Keratinocyte (primary cell): Measurements from ENCODE around the gene EML1. TPM values are rescaled to one million over a fixed set of nuclear protein-coding genes. Genes with fewer than 3 reads are reported as not detected.

ENCODE experiments used
- DNase-seq: peaks from one replicate; pipeline ENCODE4 v3.0.0-alpha.2; 2011; ENCODE audit warnings: low read depth, missing footprints, low spot score
- FAIRE-seq: peaks from 2 replicates; lab custom pipeline; 2011; peaks lifted over from hg19 to GRCh38; lab: Jason Lieb, UNC
- H2AFZ ChIP-seq: 2 replicates; pipeline ENCODE4 v1.6.0; 2012; ENCODE audit warnings: low read length, control low read depth, inconsistent platforms; ENCODE audit not compliant: control insufficient read depth
- H3K27ac ChIP-seq: 2 replicates; pipeline ENCODE4 v1.5.1; 2011; ENCODE audit warnings: low read length; ENCODE audit not compliant: control insufficient read depth, insufficient read depth
- H3K27me3 ChIP-seq: 3 replicates; pipeline ENCODE4 v1.6.0; 2011; ENCODE audit warnings: low read length; ENCODE audit not compliant: control insufficient read depth, insufficient read depth; ENCODE audit errors: extremely low read depth
- H3K36me3 ChIP-seq, 2 experiments: 2 replicates in 1 of 2; 3 replicates in 1 of 2; pipeline ENCODE4 v1.5.1; 2011; ENCODE audit warnings: low read length in 2 of 2, mild to moderate bottlenecking in 1 of 2; ENCODE audit not compliant: control insufficient read depth in 2 of 2, insufficient read depth in 2 of 2; ENCODE audit errors: extremely low read depth in 1 of 2
- H3K4me1 ChIP-seq: 3 replicates; pipeline ENCODE4 v1.5.1; 2011; ENCODE audit warnings: low read length; ENCODE audit not compliant: control insufficient read depth, insufficient read depth; ENCODE audit errors: extremely low read depth
- H3K4me2 ChIP-seq: 3 replicates; pipeline ENCODE4 v1.6.0; 2011; ENCODE audit warnings: low read depth, low read length; ENCODE audit not compliant: control insufficient read depth, insufficient read depth; ENCODE audit errors: extremely low read depth
- H3K4me3 ChIP-seq, 3 experiments: fragments of 200-600 bp in 1 of 3; sonication (generic) in 1 of 3; 2 replicates in 2 of 3; 3 replicates in 1 of 3; pipeline ENCODE4 v1.5.1; 2011 to 2016; ENCODE audit warnings: low read length in 3 of 3, mild to moderate bottlenecking in 3 of 3, control low read depth in 2 of 3, inconsistent platforms in 1 of 3, low read depth in 1 of 3, mixed read lengths in 1 of 3, mixed run types in 1 of 3, moderate library complexity in 1 of 3; ENCODE audit not compliant: control insufficient read depth in 2 of 3, insufficient read depth in 2 of 3; ENCODE audit errors: extremely low read depth in 1 of 3
- H3K79me2 ChIP-seq: 2 replicates; pipeline ENCODE4 v1.6.0; 2012; ENCODE audit warnings: low read length; ENCODE audit not compliant: control insufficient read depth, insufficient read depth
- H3K9ac ChIP-seq: 3 replicates; pipeline ENCODE4 v1.6.0; 2011; ENCODE audit warnings: low read length; ENCODE audit not compliant: control insufficient read depth, insufficient read depth; ENCODE audit errors: extremely low read depth
- H3K9me1 ChIP-seq: 3 replicates; pipeline ENCODE4 v1.6.0; 2011; ENCODE audit warnings: low read length; ENCODE audit not compliant: control insufficient read depth, insufficient read depth; ENCODE audit errors: extremely low read depth
- H3K9me3 ChIP-seq: 2 replicates; pipeline ENCODE4 v1.5.1; 2012; ENCODE audit warnings: low read depth, low read length; ENCODE audit not compliant: control insufficient read depth
- H4K20me1 ChIP-seq: 3 replicates; pipeline ENCODE4 v1.6.0; 2011; ENCODE audit warnings: low read length; ENCODE audit not compliant: control insufficient read depth, insufficient read depth; ENCODE audit errors: extremely low read depth
- EZH2 ChIP-seq: IDR thresholded peaks from one replicate; pipeline ENCODE4 v1.6.1; 2012; ENCODE audit warnings: inconsistent platforms, mild to moderate bottlenecking, low read length, moderate library complexity
- dilution Hi-C: fragments of 300-500 bp; cut with MboI; formaldehyde crosslinking; loops from one replicate; pipeline ENCODE4 v1.7.0; 2020; ENCODE audit warnings: low sequenced_read_pairs; ENCODE audit not compliant: extremely low pct_ligation_motif_present
- polyA plus RNA-seq, 5 experiments: library from polyadenylated mRNA; depleted of rRNA in 3 of 5; stranded (reverse) in 3 of 5; stranded (forward) in 1 of 5; unstranded in 1 of 5; fragments of >200 nt; gene quantifications; 1 replicate in 1 of 5; 2 replicates in 3 of 5; 3 replicates in 1 of 5; pipeline versions ENCODE4 v1.2.1 to v1.2.3, GENCODE V29; 2011 to 2012; ENCODE audit warnings: missing spikeins in 2 of 5, low read depth in 1 of 5, low replicate concordance in 1 of 5
- TF ChIP-seq, protein P1 (sequence below), 3 experiments: IDR thresholded peaks in 1 of 3; conservative IDR thresholded peaks in 1 of 3; optimal IDR thresholded peaks in 1 of 3; 2 replicates in 2 of 3; 3 replicates in 1 of 3; pipeline versions ENCODE3 to v1.5.1; 2011; ENCODE audit warnings: low read length in 3 of 3, mild to moderate bottlenecking in 3 of 3, moderate library complexity in 2 of 3, control low read depth in 1 of 3, inconsistent platforms in 1 of 3; ENCODE audit not compliant: insufficient read depth in 2 of 3; ENCODE audit errors: extremely low read depth in 1 of 3

Gene EML1
- polyA plus RNA-seq, 1 donor (not counting 4 experiments of a cell fraction or from before 2014, with no cell fraction given), result 0.84 TPM

DNA sequence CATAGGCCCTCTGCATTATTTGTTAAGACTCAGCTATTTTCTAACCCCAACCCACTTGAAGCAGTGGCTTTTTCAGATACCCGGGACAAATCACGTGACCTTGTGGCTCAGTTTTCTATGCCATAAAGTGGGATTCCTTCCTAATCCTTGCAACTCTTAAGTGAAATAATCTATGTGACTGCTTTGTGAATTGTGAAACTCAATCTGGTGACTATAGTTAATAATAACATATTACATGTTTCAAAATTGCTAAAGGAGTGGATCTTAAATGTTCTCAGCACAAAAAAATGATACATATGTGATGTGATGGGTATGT, 17.3 kb downstream of the EML1 start:
- dilution Hi-C loops, result no loop called here
- Histone ChIP-seq H3K9me1 (no peaks in the 10 kb centered on the region), H3K4me3 (no peak overlapping the region), H3K4me1 (no peaks in the 10 kb centered on the region), H3K9me3 (no peaks in the 10 kb centered on the region), H4K20me1 (peaks cover 5% of the 10 kb centered on the region), H2AFZ (no peak overlapping the region), H3K27ac (no peak overlapping the region), H3K36me3 (no peaks in the 10 kb centered on the region), H3K79me2 (no peaks in the 10 kb centered on the region), H3K9ac (no peak overlapping the region), H3K4me2 (no peak overlapping the region), H3K27me3 (peaks cover 69% of the 10 kb centered on the region)
- FAIRE-seq (no peak), DNase-seq (no peak)
- no peak for TF ChIP-seq EZH2
- TF ChIP-seq, protein P1, sequence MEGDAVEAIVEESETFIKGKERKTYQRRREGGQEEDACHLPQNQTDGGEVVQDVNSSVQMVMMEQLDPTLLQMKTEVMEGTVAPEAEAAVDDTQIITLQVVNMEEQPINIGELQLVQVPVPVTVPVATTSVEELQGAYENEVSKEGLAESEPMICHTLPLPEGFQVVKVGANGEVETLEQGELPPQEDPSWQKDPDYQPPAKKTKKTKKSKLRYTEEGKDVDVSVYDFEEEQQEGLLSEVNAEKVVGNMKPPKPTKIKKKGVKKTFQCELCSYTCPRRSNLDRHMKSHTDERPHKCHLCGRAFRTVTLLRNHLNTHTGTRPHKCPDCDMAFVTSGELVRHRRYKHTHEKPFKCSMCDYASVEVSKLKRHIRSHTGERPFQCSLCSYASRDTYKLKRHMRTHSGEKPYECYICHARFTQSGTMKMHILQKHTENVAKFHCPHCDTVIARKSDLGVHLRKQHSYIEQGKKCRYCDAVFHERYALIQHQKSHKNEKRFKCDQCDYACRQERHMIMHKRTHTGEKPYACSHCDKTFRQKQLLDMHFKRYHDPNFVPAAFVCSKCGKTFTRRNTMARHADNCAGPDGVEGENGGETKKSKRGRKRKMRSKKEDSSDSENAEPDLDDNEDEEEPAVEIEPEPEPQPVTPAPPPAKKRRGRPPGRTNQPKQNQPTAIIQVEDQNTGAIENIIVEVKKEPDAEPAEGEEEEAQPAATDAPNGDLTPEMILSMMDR (optimal IDR thresholded peaks at IDR 0.05 in 1 of 3, IDR thresholded peaks at IDR 0.05 in 1 of 3, conservative IDR thresholded peaks at IDR 0.05 in 1 of 3; ENCODE audit: extremely low read depth in 1 of 3, insufficient read depth in 2 of 3, low read length in 3 of 3), result no peak

- Histone ChIP-seq H3K4me2 (no peak overlapping the region), H2AFZ (no peak overlapping the region), H3K4me1 (no peaks in the 10 kb centered on the region), H3K9ac (no peak overlapping the region), H3K27ac (no peak overlapping the region), H4K20me1 (peaks cover 3% of the 10 kb centered on the region), H3K27me3 (peaks cover 63% of the 10 kb centered on the region), H3K79me2 (no peaks in the 10 kb centered on the region), H3K4me3 (no peak overlapping the region), H3K9me3 (no peaks in the 10 kb centered on the region), H3K36me3 (no peaks in the 10 kb centered on the region), H3K9me1 (no peaks in the 10 kb centered on the region)
- TF ChIP-seq, protein P1 (optimal IDR thresholded peaks at IDR 0.05 in 1 of 3, IDR thresholded peaks at IDR 0.05 in 1 of 3, conservative IDR thresholded peaks at IDR 0.05 in 1 of 3; ENCODE audit: extremely low read depth in 1 of 3, insufficient read depth in 2 of 3, low read length in 3 of 3), result no peak
- no peak for TF ChIP-seq EZH2
- FAIRE-seq (no peak), DNase-seq (no peak)
- dilution Hi-C loops, result no loop called here
Observed at GRCh38 chr14:99812096-99812750, 19.0 kb downstream of the EML1 start.
